Sigmoid colon (tissue), 7 donors: ENCODE data around the gene SEC24D. TPM values are rescaled to one million over a fixed set of nuclear protein-coding genes. Genes with fewer than 3 reads are reported as not detected.

Experiments
- DNase-seq: peaks from one replicate; pipeline ENCODE4 v3.0.0-alpha.2; 2019
- H3K27ac ChIP-seq, 4 donors: fragments of 200-600 bp; sonication (generic); one replicate each; pipeline ENCODE4 v1.5.1; 2016 to 2019; ENCODE audit warnings: mild to moderate bottlenecking in 1 of 4
- H3K27me3 ChIP-seq, 3 donors: fragments of 200-600 bp; sonication (generic); one replicate each; pipeline ENCODE4 v1.5.1; 2019; ENCODE audit warnings: mild to moderate bottlenecking in 1 of 3
- H3K36me3 ChIP-seq, 4 donors: fragments of 200-600 bp; sonication (generic); one replicate each; pipeline ENCODE4 v1.5.1; 2016 to 2019
- H3K4me1 ChIP-seq, 4 donors: fragments of 200-600 bp; sonication (generic); one replicate each; pipeline ENCODE4 v1.5.1; 2017 to 2019
- H3K4me3 ChIP-seq, 4 donors: fragments of 200-600 bp; sonication (generic); one replicate each; pipeline ENCODE4 v1.5.1; 2017 to 2019; ENCODE audit warnings: mild to moderate bottlenecking in 2 of 4, moderate library complexity in 1 of 4
- H3K9me3 ChIP-seq, 4 donors: fragments of 200-600 bp in 3 of 4; sonication (generic) in 3 of 4; one replicate each; pipeline versions ENCODE4 v1.5.1 to v1.6.1; 2013 to 2019
- EP300 ChIP-seq, 4 donors: sonication (generic); formaldehyde crosslinking; IDR thresholded peaks; one replicate each; pipeline ENCODE4 v1.6.1; 2017; ENCODE audit warnings: antibody characterized with exemption in 4 of 4
- POLR2A ChIP-seq, 2 donors: fragments of 450-650 bp; IDR thresholded peaks; one replicate each; pipeline ENCODE4 v1.6.1; 2016; ENCODE audit warnings: antibody characterized with exemption in 2 of 2, mild to moderate bottlenecking in 2 of 2, moderate library complexity in 2 of 2
- POLR2AphosphoS5 ChIP-seq, 4 donors: sonication (generic); formaldehyde crosslinking; IDR thresholded peaks; one replicate each; pipeline ENCODE4 v1.6.1; 2017; ENCODE audit warnings: antibody characterized with exemption in 4 of 4
- WGBS, 2 donors: extraction: QIAGEN DNeasy Blood & Tissue Kit; methylation state at CpG; one replicate each; pipeline ENCODE4 v1.1.7; 2013; 5-methylcytosine and 5-hydroxymethylcytosine counted together
- intact Hi-C: fragments of 100-400 bp; cut with DNase I; formaldehyde crosslinking; loops from one replicate; pipeline ENCODE4 v1.15.1; 2023
- polyA plus RNA-seq, 3 donors: library from polyadenylated mRNA; stranded (reverse); fragments of 200-250 nt; gene quantifications; one replicate each; pipeline ENCODE4 v1.2.3, GENCODE V29; 2013
- total RNA-seq, 4 donors: library from RNA; depleted of rRNA; stranded (reverse); fragments of >200 nt; gene quantifications; one replicate each; pipeline ENCODE4 v1.1.0, GENCODE V29; 2016
- TF ChIP-seq, protein P1 (sequence below), 4 experiments: fragments of 450-650 bp in 3 of 4; fragments of 200-600 bp in 1 of 4; IDR thresholded peaks; one replicate each; pipeline ENCODE4 v1.5.1; 2016 to 2019; ENCODE audit warnings: antibody characterized with exemption in 4 of 4, mild to moderate bottlenecking in 3 of 4, moderate library complexity in 2 of 4
- donor health status: healthy with polysubstance abuse.
- donor health status: Bipolar disorder and iron deficiency.
- donor health status: healthy.

Gene SEC24D
- total and polyA plus RNA-seq, 7 donors: 18.6 to 42.4 (median 27.6) TPM

DNA sequence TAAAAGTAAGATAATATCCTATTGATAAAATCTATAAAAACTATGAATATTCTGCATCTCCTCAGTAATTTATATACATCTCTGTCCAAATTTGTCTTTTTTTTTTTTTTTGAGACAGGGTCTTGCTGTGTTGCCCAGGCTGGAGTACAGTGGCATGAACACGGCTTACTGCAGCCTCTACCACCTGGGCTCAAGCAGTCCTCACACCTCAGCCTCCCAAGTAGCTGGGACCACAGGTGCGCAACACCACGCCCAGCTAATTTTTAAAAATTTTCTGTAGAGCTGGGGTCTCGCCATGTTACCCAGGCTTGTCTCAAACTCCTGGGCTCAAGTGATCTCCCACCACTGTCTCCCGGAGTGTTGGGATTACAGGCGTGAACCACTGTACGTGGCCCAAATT lies 12.3 kb upstream of the SEC24D start:
- TF ChIP-seq POLR2A (IDR thresholded peaks at IDR 0.05) (no peak), EP300 (IDR thresholded peaks at IDR 0.05) (no peak), POLR2AphosphoS5 (IDR thresholded peaks at IDR 0.05) (no peak)
- TF ChIP-seq, protein P1, sequence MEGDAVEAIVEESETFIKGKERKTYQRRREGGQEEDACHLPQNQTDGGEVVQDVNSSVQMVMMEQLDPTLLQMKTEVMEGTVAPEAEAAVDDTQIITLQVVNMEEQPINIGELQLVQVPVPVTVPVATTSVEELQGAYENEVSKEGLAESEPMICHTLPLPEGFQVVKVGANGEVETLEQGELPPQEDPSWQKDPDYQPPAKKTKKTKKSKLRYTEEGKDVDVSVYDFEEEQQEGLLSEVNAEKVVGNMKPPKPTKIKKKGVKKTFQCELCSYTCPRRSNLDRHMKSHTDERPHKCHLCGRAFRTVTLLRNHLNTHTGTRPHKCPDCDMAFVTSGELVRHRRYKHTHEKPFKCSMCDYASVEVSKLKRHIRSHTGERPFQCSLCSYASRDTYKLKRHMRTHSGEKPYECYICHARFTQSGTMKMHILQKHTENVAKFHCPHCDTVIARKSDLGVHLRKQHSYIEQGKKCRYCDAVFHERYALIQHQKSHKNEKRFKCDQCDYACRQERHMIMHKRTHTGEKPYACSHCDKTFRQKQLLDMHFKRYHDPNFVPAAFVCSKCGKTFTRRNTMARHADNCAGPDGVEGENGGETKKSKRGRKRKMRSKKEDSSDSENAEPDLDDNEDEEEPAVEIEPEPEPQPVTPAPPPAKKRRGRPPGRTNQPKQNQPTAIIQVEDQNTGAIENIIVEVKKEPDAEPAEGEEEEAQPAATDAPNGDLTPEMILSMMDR (IDR thresholded peaks at IDR 0.05): no peak
- Histone ChIP-seq H3K4me3 (no peak overlapping the region), H3K4me1 (peaks cover 0 to 6% (median 3%) of the 10 kb centered on the region in 4 donors), H3K36me3 (no peaks in the 10 kb centered on the region), H3K27me3 (no peaks in the 10 kb centered on the region), H3K27ac (no peak overlapping the region), H3K9me3 (no peaks in the 10 kb centered on the region)
- no peak for DNase-seq
- intact Hi-C loops: no loop called here
- 91 to 97% methylated on average over 7 of the region's 7 CpGs for WGBS, 2 donors

DNA sequence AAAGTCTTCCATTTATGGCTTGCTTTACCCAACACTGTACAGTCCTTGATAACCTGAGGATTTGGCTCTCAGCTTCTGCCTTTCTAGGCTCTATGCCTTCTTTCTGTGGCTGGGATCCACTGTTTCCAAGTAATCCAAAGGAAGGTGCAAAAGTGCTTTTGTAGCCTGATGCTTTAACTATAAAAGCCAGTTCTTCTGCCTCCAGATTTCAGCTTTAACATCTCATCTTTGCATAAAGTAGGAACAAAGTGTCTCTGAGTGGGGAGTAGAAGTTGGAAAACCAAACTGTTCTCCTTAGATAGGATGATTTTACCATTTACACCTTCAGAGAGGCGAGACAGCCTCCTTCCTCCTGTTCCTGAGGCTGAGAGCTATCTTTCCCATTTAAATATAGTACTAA lies 11.1 kb upstream of the SEC24D start:
- DNase-seq: no peak
- no peaks in the 10 kb centered on the region for H3K9me3 ChIP-seq
- WGBS, 2 donors: 78 to 80% methylated on average over 1 of the region's 1 CpG

DNA sequence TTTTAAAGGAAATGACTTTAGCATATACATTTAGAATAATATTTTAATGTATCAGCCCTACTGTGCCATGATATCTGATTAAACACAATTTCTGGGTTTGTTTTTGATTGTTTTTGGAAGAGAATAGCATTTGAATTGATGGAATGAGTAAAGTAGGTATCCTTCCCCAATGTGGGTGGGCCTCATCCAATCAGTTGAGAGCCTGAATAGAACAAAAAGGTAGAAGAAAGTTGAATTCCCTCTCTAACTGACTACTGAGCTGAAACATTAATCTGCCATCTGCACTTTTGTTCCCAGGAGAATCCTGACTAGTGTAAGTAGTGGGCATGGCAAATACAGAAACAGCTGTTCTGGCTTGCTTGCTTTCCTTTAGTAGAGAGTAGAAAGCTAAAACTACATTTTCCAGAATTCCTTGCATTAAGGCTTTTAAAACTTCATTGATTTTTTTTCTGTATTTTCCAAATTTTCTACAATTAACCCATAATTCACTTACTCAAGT lies 9.7 kb upstream of the SEC24D start:
- H3K27me3 ChIP-seq: no peaks in the 10 kb centered on the region
- TF ChIP-seq, protein P1 (IDR thresholded peaks at IDR 0.05): no peak
- TF ChIP-seq POLR2AphosphoS5 (IDR thresholded peaks at IDR 0.05) (no peak), EP300 (IDR thresholded peaks at IDR 0.05) (no peak), POLR2A (IDR thresholded peaks at IDR 0.05) (no peak)
- H3K27ac ChIP-seq: no peak overlapping the region
- H3K9me3 ChIP-seq: no peaks in the 10 kb centered on the region
- DNase-seq: no peak
- intact Hi-C loops: no loop called here
- H3K4me1 ChIP-seq: peaks cover 0 to 5% (median under 1%) of the 10 kb centered on the region in 4 donors
- H3K4me3 ChIP-seq: no peak overlapping the region
- no peaks in the 10 kb centered on the region for H3K36me3 ChIP-seq

More for the DNA sequence above, 11.1 kb upstream of the SEC24D start:
- Histone ChIP-seq H3K4me3 (no peak overlapping the region), H3K4me1 (peaks cover 0 to 6% (median 3%) of the 10 kb centered on the region in 4 donors), H3K27ac (no peak overlapping the region), H3K36me3 (no peaks in the 10 kb centered on the region), H3K27me3 (no peaks in the 10 kb centered on the region)
- TF ChIP-seq POLR2A (IDR thresholded peaks at IDR 0.05) (no peak), EP300 (IDR thresholded peaks at IDR 0.05) (no peak), POLR2AphosphoS5 (IDR thresholded peaks at IDR 0.05) (no peak)
- TF ChIP-seq, protein P1 (IDR thresholded peaks at IDR 0.05): no peak
- intact Hi-C loops: no loop called here

GRCh38 chr4:118843237-118843636 lies 7.3 kb upstream of the SEC24D start:
- no peak for DNase-seq
- 76 to 80% methylated on average over 6 of the region's 6 CpGs for WGBS, 2 donors
- intact Hi-C loops: no loop called here
- Histone ChIP-seq H3K4me3 (no peak overlapping the region), H3K27ac (no peak overlapping the region), H3K4me1 (no peaks in the 10 kb centered on the region), H3K9me3 (no peaks in the 10 kb centered on the region), H3K27me3 (no peaks in the 10 kb centered on the region), H3K36me3 (no peaks in the 10 kb centered on the region)
- no peak for TF ChIP-seq POLR2A (IDR thresholded peaks at IDR 0.05)
- no peak for TF ChIP-seq EP300 (IDR thresholded peaks at IDR 0.05)
- no peak for TF ChIP-seq POLR2AphosphoS5 (IDR thresholded peaks at IDR 0.05)
- TF ChIP-seq, protein P1 (IDR thresholded peaks at IDR 0.05): no peak

GRCh38 chr4:118842055-118842454 lies 6.1 kb upstream of the SEC24D start:
- TF ChIP-seq POLR2AphosphoS5 (IDR thresholded peaks at IDR 0.05) (no peak), POLR2A (IDR thresholded peaks at IDR 0.05) (no peak), EP300 (IDR thresholded peaks at IDR 0.05) (no peak)
- no peaks in the 10 kb centered on the region for H3K9me3 ChIP-seq
- no peaks in the 10 kb centered on the region for H3K36me3 ChIP-seq
- no peaks in the 10 kb centered on the region for H3K27me3 ChIP-seq
- DNase-seq: no peak
- 44 to 86% methylated on average over 3 of the region's 3 CpGs for WGBS, 2 donors
- H3K4me3 ChIP-seq: no peak overlapping the region
- intact Hi-C loops: no loop called here
- no peak overlapping the region for H3K27ac ChIP-seq
- H3K4me1 ChIP-seq: no peaks in the 10 kb centered on the region
